Ishikawa (cell line): ENCODE results near the gene PIGM.

Experiments used
- CEBPB ChIP-seq: IDR thresholded peaks from 2 replicates; pipeline ENCODE4 v1.6.1; 2012
- CREB1 ChIP-seq: IDR thresholded peaks from 2 replicates; pipeline ENCODE4 v1.6.1; 2012; ENCODE audit warnings: low read depth
- EGR1 ChIP-seq: IDR thresholded peaks from 2 replicates; pipeline ENCODE4 v1.6.1; 2012
- EP300 ChIP-seq: IDR thresholded peaks from 2 replicates; pipeline ENCODE4 v1.6.1; 2012; ENCODE audit warnings: borderline replicate concordance
- FOXM1 ChIP-seq: IDR thresholded peaks from 2 replicates; pipeline ENCODE4 v1.6.1; 2012; ENCODE audit warnings: low read depth, borderline replicate concordance
- NFIC ChIP-seq: IDR thresholded peaks from 2 replicates; pipeline ENCODE4 v1.6.1; 2012
- RAD21 ChIP-seq: IDR thresholded peaks from 2 replicates; pipeline ENCODE4 v1.6.1; 2012; ENCODE audit warnings: low read depth
- TAF1 ChIP-seq: IDR thresholded peaks from 2 replicates; pipeline ENCODE4 v1.6.1; 2012; ENCODE audit warnings: low read depth, mild to moderate bottlenecking
- TCF12 ChIP-seq: IDR thresholded peaks from 2 replicates; pipeline ENCODE4 v1.6.1; 2012; ENCODE audit warnings: low read depth
- TEAD4 ChIP-seq: IDR thresholded peaks from 2 replicates; pipeline ENCODE4 v1.6.1; 2012
- YY1 ChIP-seq: IDR thresholded peaks from 2 replicates; pipeline ENCODE4 v1.6.1; 2012; ENCODE audit warnings: low read depth
- ZBTB7A ChIP-seq: IDR thresholded peaks from 2 replicates; pipeline ENCODE4 v1.6.1; 2012; ENCODE audit warnings: low read depth
- TF ChIP-seq, protein P1 (sequence below): IDR thresholded peaks from 2 replicates; pipeline ENCODE4 v1.6.1; 2012; ENCODE audit warnings: low read depth, mild to moderate bottlenecking
- TF ChIP-seq, protein P2 (sequence below): IDR thresholded peaks from 2 replicates; pipeline ENCODE4 v1.6.1; 2012
- TF ChIP-seq, protein P3 (sequence below): IDR thresholded peaks from 2 replicates; pipeline ENCODE4 v1.6.1; 2012

PIGM gene

DNA sequence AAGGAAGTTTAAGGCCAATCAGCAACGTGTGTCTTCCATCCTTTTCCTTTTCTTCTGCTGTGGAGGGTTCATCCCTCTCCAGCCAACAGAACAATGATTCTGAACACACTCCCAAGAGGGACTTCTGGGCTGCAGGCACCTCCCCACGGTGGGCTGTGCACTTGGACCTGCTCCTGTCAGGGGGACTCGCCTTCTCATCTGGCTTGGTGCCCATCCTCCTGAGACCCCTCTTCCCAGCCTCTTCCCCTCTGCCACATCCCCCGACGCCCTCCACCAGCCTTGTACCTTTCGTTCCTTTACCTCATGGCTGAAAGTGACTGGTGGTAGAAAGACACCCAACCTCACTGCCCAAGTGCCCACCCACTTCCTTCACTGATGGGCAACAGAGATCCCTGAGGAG, 51.7 kb downstream of the PIGM start:
- TF ChIP-seq, protein P1, sequence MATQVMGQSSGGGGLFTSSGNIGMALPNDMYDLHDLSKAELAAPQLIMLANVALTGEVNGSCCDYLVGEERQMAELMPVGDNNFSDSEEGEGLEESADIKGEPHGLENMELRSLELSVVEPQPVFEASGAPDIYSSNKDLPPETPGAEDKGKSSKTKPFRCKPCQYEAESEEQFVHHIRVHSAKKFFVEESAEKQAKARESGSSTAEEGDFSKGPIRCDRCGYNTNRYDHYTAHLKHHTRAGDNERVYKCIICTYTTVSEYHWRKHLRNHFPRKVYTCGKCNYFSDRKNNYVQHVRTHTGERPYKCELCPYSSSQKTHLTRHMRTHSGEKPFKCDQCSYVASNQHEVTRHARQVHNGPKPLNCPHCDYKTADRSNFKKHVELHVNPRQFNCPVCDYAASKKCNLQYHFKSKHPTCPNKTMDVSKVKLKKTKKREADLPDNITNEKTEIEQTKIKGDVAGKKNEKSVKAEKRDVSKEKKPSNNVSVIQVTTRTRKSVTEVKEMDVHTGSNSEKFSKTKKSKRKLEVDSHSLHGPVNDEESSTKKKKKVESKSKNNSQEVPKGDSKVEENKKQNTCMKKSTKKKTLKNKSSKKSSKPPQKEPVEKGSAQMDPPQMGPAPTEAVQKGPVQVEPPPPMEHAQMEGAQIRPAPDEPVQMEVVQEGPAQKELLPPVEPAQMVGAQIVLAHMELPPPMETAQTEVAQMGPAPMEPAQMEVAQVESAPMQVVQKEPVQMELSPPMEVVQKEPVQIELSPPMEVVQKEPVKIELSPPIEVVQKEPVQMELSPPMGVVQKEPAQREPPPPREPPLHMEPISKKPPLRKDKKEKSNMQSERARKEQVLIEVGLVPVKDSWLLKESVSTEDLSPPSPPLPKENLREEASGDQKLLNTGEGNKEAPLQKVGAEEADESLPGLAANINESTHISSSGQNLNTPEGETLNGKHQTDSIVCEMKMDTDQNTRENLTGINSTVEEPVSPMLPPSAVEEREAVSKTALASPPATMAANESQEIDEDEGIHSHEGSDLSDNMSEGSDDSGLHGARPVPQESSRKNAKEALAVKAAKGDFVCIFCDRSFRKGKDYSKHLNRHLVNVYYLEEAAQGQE, result no peak
- no peak for TF ChIP-seq EP300
- TF ChIP-seq, protein P2, sequence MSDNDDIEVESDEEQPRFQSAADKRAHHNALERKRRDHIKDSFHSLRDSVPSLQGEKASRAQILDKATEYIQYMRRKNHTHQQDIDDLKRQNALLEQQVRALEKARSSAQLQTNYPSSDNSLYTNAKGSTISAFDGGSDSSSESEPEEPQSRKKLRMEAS, result no peak
- no peak for TF ChIP-seq RAD21
- TF ChIP-seq NFIC, result no peak
- TF ChIP-seq ZBTB7A, result no peak
- TF ChIP-seq YY1, result no peak
- no peak for TF ChIP-seq CREB1
- TF ChIP-seq TCF12, result no peak
- TF ChIP-seq FOXM1, result no peak
- TF ChIP-seq TEAD4, result no peak
- TF ChIP-seq, protein P3, sequence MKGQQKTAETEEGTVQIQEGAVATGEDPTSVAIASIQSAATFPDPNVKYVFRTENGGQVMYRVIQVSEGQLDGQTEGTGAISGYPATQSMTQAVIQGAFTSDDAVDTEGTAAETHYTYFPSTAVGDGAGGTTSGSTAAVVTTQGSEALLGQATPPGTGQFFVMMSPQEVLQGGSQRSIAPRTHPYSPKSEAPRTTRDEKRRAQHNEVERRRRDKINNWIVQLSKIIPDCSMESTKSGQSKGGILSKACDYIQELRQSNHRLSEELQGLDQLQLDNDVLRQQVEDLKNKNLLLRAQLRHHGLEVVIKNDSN, result no peak
- no peak for TF ChIP-seq CEBPB

DNA sequence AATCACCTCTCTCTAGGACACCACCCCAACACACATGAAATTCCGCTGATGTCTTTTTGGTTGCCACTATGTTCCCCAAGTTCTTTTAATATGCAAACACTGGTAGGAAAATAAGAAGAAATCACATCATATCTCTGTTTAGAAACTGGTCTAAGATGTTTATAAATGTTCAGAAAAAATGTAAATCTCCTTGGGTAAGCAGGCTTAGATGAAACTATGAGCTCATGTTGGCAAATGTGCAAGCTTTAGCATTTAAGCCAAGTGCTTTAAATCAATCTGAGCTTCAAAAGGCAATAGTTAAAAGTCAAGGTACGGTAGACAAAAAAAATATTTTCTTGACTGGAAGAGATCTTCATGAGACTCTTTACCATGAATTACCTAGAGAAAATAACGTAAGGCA, 52.5 kb downstream of the PIGM start:
- TF ChIP-seq EP300, result no peak
- TF ChIP-seq YY1, result no peak
- TF ChIP-seq FOXM1, result no peak
- TF ChIP-seq CEBPB, result no peak
- no peak for TF ChIP-seq TAF1
- TF ChIP-seq, protein P2, result no peak
- no peak for TF ChIP-seq CREB1
- no peak for TF ChIP-seq NFIC
- TF ChIP-seq EGR1, result no peak
- no peak for TF ChIP-seq ZBTB7A
- TF ChIP-seq TCF12, result no peak
- TF ChIP-seq, protein P1, result no peak

DNA sequence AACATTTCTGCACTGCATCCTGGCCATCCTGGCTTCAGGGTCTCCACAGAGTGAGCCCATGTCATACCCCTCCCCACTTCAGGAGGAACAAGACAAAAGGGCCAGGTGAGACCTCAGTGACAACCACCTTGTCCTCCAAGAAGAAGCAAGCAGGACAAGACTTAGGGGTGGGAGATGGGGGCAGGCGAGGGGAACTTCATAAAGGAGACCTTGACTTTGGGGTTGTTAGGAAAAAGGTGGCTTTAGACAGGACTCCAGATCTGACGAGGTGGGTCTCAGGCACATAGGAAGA, 53.7 kb downstream of the PIGM start:
- TF ChIP-seq, protein P1, result no peak
- TF ChIP-seq YY1, result no peak
- no peak for TF ChIP-seq TCF12
- no peak for TF ChIP-seq ZBTB7A
- TF ChIP-seq RAD21, result no peak
- TF ChIP-seq EGR1, result no peak
- TF ChIP-seq NFIC, result no peak
- TF ChIP-seq EP300, result no peak
- TF ChIP-seq CEBPB, result no peak
- TF ChIP-seq FOXM1, result no peak
- TF ChIP-seq, protein P2, result no peak
- no peak for TF ChIP-seq TEAD4

DNA sequence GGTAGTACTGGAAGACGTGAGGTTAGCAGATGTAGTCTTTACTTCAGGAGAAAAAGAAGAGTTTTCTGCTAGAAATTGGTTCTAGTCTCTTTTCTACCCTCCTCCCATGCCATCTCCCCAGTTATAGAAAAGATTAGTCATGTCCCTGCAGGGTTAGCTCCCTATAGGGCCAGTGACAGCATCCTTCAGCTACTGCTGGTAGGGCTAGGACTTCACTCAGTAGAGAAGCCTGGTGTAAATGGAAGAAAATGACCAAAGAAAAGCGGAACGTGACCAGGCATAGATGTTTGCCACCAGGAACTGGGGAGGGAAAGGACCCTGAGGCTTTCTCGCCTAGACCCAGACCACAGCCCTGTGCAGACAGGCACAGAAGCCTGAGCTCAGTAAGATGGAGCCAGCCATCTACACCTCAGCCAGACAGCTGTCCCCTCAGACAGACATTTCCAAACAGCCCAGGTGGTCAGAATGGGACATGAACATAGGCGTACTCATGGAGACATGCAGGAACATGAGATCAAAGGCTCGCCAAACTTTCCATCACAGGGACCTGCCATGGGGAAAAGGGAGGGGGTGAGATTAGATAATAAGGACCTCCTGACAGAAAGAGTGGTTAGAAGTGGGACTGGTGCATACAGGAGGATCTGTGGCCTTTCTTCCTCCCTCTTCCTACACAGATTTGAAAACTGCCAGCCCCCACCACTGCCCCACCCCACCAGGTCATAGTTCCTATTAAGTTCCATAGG, 54.3 kb downstream of the PIGM start:
- TF ChIP-seq ZBTB7A (no peak), TEAD4 (no peak), TCF12 (no peak), EGR1 (no peak), RAD21 (no peak), FOXM1 (no peak), NFIC (no peak), TAF1 (no peak), CREB1 (no peak), CEBPB (no peak), EP300 (no peak), YY1 (no peak)
- TF ChIP-seq, protein P3, result no peak
- TF ChIP-seq, protein P2, result no peak
